ENCODE data around the gene MGAT3. TPM values are rescaled to one million over a fixed set of nuclear protein-coding genes. Genes with fewer than 3 reads are reported as not detected.

Gene MGAT3
- total and polyA plus RNA-seq, 9 of the 15 experiments (the other 6 are each of a cell fraction or from before 2014, with no cell fraction given): 0.10 to 11.5 (median 4.6) TPM

DNA sequence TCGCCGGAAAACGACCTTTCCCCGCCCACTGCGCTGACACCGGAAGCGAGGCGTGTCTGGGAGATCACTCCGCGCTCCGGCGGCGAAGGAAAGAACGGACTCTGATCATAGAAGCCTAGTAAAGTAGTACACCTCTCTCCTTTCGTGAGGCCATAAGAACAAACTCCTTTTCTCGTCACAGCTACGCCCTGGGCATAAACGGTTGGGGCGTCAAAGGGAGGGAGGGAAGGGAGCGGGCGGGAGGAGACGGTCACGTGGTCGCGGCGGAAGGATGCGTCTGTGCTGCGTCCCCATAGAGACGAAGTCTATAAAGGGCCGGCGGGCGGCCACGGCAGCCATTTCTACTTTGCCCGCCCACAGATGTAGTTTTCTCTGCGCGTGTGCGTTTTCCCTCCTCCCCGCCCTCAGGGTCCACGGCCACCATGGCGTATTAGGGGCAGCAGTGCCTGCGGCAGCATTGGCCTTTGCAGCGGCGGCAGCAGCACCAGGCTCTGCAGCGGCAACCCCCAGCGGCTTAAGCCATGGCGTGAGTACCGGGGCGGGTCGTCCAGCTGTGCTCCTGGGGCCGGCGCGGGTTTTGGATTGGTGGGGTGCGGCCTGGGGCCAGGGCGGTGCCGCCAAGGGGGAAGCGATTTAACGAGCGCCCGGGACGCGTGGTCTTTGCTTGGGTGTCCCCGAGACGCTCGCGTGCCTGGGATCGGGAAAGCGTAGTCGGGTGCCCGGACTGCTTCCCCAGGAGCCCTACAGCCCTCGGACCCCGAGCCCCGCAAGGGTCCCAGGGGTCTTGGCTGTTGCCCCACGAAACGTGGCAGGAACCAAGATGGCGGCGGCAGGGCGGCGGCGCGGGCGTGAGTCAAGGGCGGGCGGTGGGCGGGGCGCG is 63.7 kb downstream of the MGAT3 start, which contains the start of gene ATF4 (continued):
- TF ChIP-seq, protein P1, sequence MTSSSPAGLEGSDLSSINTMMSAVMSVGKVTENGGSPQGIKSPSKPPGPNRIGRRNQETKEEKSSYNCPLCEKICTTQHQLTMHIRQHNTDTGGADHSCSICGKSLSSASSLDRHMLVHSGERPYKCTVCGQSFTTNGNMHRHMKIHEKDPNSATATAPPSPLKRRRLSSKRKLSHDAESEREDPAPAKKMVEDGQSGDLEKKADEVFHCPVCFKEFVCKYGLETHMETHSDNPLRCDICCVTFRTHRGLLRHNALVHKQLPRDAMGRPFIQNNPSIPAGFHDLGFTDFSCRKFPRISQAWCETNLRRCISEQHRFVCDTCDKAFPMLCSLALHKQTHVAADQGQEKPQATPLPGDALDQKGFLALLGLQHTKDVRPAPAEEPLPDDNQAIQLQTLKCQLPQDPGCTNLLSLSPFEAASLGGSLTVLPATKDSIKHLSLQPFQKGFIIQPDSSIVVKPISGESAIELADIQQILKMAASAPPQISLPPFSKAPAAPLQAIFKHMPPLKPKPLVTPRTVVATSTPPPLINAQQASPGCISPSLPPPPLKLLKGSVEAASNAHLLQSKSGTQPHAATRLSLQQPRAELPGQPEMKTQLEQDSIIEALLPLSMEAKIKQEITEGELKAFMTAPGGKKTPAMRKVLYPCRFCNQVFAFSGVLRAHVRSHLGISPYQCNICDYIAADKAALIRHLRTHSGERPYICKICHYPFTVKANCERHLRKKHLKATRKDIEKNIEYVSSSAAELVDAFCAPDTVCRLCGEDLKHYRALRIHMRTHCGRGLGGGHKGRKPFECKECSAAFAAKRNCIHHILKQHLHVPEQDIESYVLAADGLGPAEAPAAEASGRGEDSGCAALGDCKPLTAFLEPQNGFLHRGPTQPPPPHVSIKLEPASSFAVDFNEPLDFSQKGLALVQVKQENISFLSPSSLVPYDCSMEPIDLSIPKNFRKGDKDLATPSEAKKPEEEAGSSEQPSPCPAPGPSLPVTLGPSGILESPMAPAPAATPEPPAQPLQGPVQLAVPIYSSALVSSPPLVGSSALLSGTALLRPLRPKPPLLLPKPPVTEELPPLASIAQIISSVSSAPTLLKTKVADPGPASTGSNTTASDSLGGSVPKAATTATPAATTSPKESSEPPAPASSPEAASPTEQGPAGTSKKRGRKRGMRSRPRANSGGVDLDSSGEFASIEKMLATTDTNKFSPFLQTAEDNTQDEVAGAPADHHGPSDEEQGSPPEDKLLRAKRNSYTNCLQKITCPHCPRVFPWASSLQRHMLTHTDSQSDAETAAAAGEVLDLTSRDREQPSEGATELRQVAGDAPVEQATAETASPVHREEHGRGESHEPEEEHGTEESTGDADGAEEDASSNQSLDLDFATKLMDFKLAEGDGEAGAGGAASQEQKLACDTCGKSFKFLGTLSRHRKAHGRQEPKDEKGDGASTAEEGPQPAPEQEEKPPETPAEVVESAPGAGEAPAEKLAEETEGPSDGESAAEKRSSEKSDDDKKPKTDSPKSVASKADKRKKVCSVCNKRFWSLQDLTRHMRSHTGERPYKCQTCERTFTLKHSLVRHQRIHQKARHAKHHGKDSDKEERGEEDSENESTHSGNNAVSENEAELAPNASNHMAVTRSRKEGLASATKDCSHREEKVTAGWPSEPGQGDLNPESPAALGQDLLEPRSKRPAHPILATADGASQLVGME (CRISPR knock-in tag; IDR thresholded peaks at IDR 0.05): no peak
- TF ChIP-seq GTF2F1 (IDR thresholded peaks at IDR 0.05; ENCODE audit: low read depth, low read length) (peak; percentile 94), EP300 (IDR thresholded peaks at IDR 0.05; ENCODE audit: low read length) (no peak; the same call in 1 of the 2 replicates), RNF219 (CRISPR knock-in tag; IDR thresholded peaks at IDR 0.05) (0 out of 2 replicates have a peak, but pooled peaks have one; percentile 16), ZNF384 (IDR thresholded peaks at IDR 0.05; ENCODE audit: low read depth, low read length) (no peak), EGR1 (conservative IDR thresholded peaks at IDR 0.05) (peak; percentile 21), HMGN3 (IDR thresholded peaks at IDR 0.05; ENCODE audit: borderline replicate concordance, extremely low read depth, insufficient read length, low read depth, low read length) (no peak), ARID2 (IDR thresholded peaks at IDR 0.05) (no peak), NONO (IDR thresholded peaks at IDR 0.05; ENCODE audit: low read depth in 2 of 2, low read length in 1 of 2) (peak; percentile 19 to 49; a peak in 1 of 4 replicates), MTA1 (IDR thresholded peaks at IDR 0.05; ENCODE audit: borderline replicate concordance) (no peak), C11orf30 (IDR thresholded peaks at IDR 0.05; ENCODE audit: low read depth) (peak; percentile 67)
